Adrenal gland (tissue), 19 donors: ENCODE measurements around the gene BOLA3. TPM values are rescaled to one million over a fixed set of nuclear protein-coding genes. Genes with fewer than 3 reads are reported as not detected.

ENCODE experiments used
- DNase-seq, 7 donors: peaks; one replicate each; pipeline ENCODE4 v3.0.0-alpha.2; 2019 to 2020
- H3K27ac ChIP-seq, 5 donors: fragments of 200-600 bp; sonication (generic) in 4 of 5; 1 replicate in 3 of 5; 2 replicates in 2 of 5; pipeline versions ENCODE4 v1.5.1 to v1.8.0; 2016 to 2020; ENCODE audit warnings: mild to moderate bottlenecking in 1 of 5
- H3K27me3 ChIP-seq: fragments of 200-600 bp; 2 replicates; pipeline ENCODE4 v1.8.0; 2021
- H3K36me3 ChIP-seq, 2 donors: fragments of 200-600 bp; replicated peaks in 1 of 2; 1 replicate in 1 of 2; 2 replicates in 1 of 2; pipeline versions ENCODE4 v1.5.1 to v1.8.0; 2018 to 2022
- H3K4me1 ChIP-seq, 2 donors: fragments of 200-600 bp; replicated peaks in 1 of 2; 1 replicate in 1 of 2; 2 replicates in 1 of 2; pipeline versions ENCODE4 v1.5.1 to v1.8.0; 2018 to 2021
- H3K4me3 ChIP-seq, 4 donors: fragments of 200-600 bp; sonication (generic) in 3 of 4; one replicate each; pipeline ENCODE4 v1.5.1; 2016 to 2018
- H3K9me3 ChIP-seq, 3 donors: fragments of 200-600 bp; sonication (generic) in 1 of 3; replicated peaks in 1 of 3; 1 replicate in 2 of 3; 2 replicates in 1 of 3; pipeline versions ENCODE4 v1.5.1 to v1.8.0; 2016 to 2021
- CTCF ChIP-seq, 6 experiments: fragments of 450-650 bp in 4 of 6; fragments of 200-600 bp in 2 of 6; sonication (generic) in 1 of 6; IDR thresholded peaks; 1 replicate in 5 of 6; 2 replicates in 1 of 6; pipeline versions ENCODE4 v1.5.1 to v1.8.0; 2016 to 2021; ENCODE audit warnings: antibody characterized with exemption in 6 of 6, mild to moderate bottlenecking in 2 of 6, moderate library complexity in 1 of 6
- POLR2A ChIP-seq, 2 donors: fragments of 450-650 bp; IDR thresholded peaks; one replicate each; pipeline ENCODE4 v1.6.1; 2017; ENCODE audit warnings: antibody characterized with exemption in 2 of 2, mild to moderate bottlenecking in 2 of 2, moderate library complexity in 1 of 2
- WGBS, 4 donors: extraction: QIAGEN DNeasy Blood & Tissue Kit in 2 of 4; methylation state at CpG; one replicate each; pipeline versions ENCODE4 v1.1.5 to v1.1.7; 2013 to 2017; 5-methylcytosine and 5-hydroxymethylcytosine counted together
- intact Hi-C, 2 donors: fragments of 100-400 bp; cut with DNase I; formaldehyde crosslinking; loops; one replicate each; pipeline versions ENCODE4 v1.14.1 to v1.15.0; 2022 to 2023
- long read RNA-seq, 10 donors: library from polyadenylated mRNA in 3 of 10; unstranded in 2 of 10; stranded (forward) in 1 of 10; transcript quantifications; one replicate each; pipeline ENCODE4 v2.0.0 and lab custom pipeline, GENCODE V29; 2021 to 2026
- polyA plus RNA-seq, 3 donors: library from polyadenylated mRNA; stranded (reverse); fragments of 200-250 nt in 2 of 3; fragments of 350-450 nt in 1 of 3; fragmentation: Illumina TruSeq in 1 of 3; extraction: RNeasy Lipid Tissue Mini Kit (QIAGEN cat#74804) in 1 of 3; gene quantifications; one replicate each; pipeline ENCODE4 v1.2.3, GENCODE V29; 2013 to 2014
- total RNA-seq, 9 donors: library from RNA; depleted of rRNA in 4 of 9; stranded (reverse); fragments of >200 nt in 4 of 9; fragments of 120-200 nt in 1 of 9; fragmentation: NEBNext Ultra II Directional in 1 of 9; extraction: Animal tissue kit (Norgen Biotek cat#: 25700) in 1 of 9; gene quantifications; one replicate each; pipeline versions ENCODE4 v1.1.0 to v1.2.4, GENCODE V29; 2013 to 2023
- donor health status: healthy with polysubstance abuse.
- donor health status: Bipolar disorder and iron deficiency.
- donor health status: DM: yes; HTN: yes; CAD: no.
- donor health status: DM: no; HTN: no; CAD: no.
- donor health status: DM: no; HTN: no; CAD: no.
- donor health status: DM: yes; HTN: yes; CAD: no.

BOLA3 gene
- total RNA-seq, result 10 to 100 TPM; 17.1 to 73.5 (median 44.3) TPM
- 10 to 100 TPM; 37.8 to 84.5 (median 54.8) TPM for polyA plus RNA-seq
- long read RNA-seq, donor 1, transcript BOLA3-204 (3 exons, 667 nt), result minor isoform, 5 of 122 reads
- long read RNA-seq, donor 1, transcript BOLA3-202 (4 exons, 639 nt), result major isoform, 80 of 122 reads
- long read RNA-seq, donor 1, transcript BOLA3-201 (3 exons, 444 nt), result minor isoform, 23 of 122 reads
- long read RNA-seq, donor 1, partial matches to known transcripts, result 7 of 122 reads
- long read RNA-seq, donor 1, other reads (novel, unspliced or antisense), result 5 of 122 reads
- long read RNA-seq, donor 2, transcript BOLA3-202 (4 exons, 639 nt), result major isoform, 31 of 56 reads
- long read RNA-seq, donor 2, transcript BOLA3-201 (3 exons, 444 nt), result minor isoform, 12 of 56 reads
- long read RNA-seq, donor 2, partial matches to known transcripts, result 9 of 56 reads
- long read RNA-seq, donor 2, other reads (novel, unspliced or antisense), result 0 of 56 reads
- long read RNA-seq, donor 3, transcript BOLA3-202 (4 exons, 639 nt), result major isoform, 42 of 70 reads
- long read RNA-seq, donor 3, transcript BOLA3-201 (3 exons, 444 nt), result minor isoform, 15 of 70 reads
- long read RNA-seq, donor 3, partial matches to known transcripts, result 0 of 70 reads
- long read RNA-seq, donor 3, other reads (novel, unspliced or antisense), result 5 of 70 reads
- long read RNA-seq, donor 4, transcript BOLA3-201 (3 exons, 444 nt), result minor isoform, 11 of 33 reads
- long read RNA-seq, donor 4, transcript BOLA3-202 (4 exons, 639 nt), result major isoform, 22 of 33 reads
- long read RNA-seq, donor 4, partial matches to known transcripts, result 0 of 33 reads
- long read RNA-seq, donor 4, other reads (novel, unspliced or antisense), result 0 of 33 reads
- long read RNA-seq, donor 5, transcript BOLA3-201 (3 exons, 444 nt), result minor isoform, 16 of 44 reads
- long read RNA-seq, donor 5, transcript BOLA3-202 (4 exons, 639 nt), result major isoform, 28 of 44 reads
- long read RNA-seq, donor 5, partial matches to known transcripts, result 0 of 44 reads
- long read RNA-seq, donor 5, other reads (novel, unspliced or antisense), result 0 of 44 reads
- long read RNA-seq, donor 6, transcript BOLA3-202 (4 exons, 639 nt), result major isoform, 19 of 29 reads
- long read RNA-seq, donor 6, transcript BOLA3-201 (3 exons, 444 nt), result minor isoform, 7 of 29 reads
- long read RNA-seq, donor 6, partial matches to known transcripts, result 0 of 29 reads
- long read RNA-seq, donor 6, other reads (novel, unspliced or antisense), result 2 of 29 reads
- long read RNA-seq, donor 7, transcript BOLA3-201 (3 exons, 444 nt), result minor isoform, 21 of 52 reads
- long read RNA-seq, donor 7, transcript BOLA3-202 (4 exons, 639 nt), result major isoform, 29 of 52 reads
- long read RNA-seq, donor 7, partial matches to known transcripts, result 0 of 52 reads
- long read RNA-seq, donor 7, other reads (novel, unspliced or antisense), result 0 of 52 reads
- long read RNA-seq, donor 8, transcript BOLA3-201 (3 exons, 444 nt), result minor isoform, 15 of 63 reads
- long read RNA-seq, donor 8, transcript BOLA3-202 (4 exons, 639 nt), result major isoform, 45 of 63 reads
- long read RNA-seq, donor 8, partial matches to known transcripts, result 0 of 63 reads
- long read RNA-seq, donor 8, other reads (novel, unspliced or antisense), result 0 of 63 reads
- long read RNA-seq, donor 9, transcript BOLA3-201 (3 exons, 444 nt), result minor isoform, 16 of 54 reads
- long read RNA-seq, donor 9, transcript BOLA3-202 (4 exons, 639 nt), result major isoform, 23 of 54 reads
- long read RNA-seq, donor 9, partial matches to known transcripts, result 8 of 54 reads
- long read RNA-seq, donor 9, other reads (novel, unspliced or antisense), result 0 of 54 reads
- long read RNA-seq, donor 10, transcript BOLA3-202 (4 exons, 639 nt), result major isoform, 20 of 32 reads
- long read RNA-seq, donor 10, transcript BOLA3-201 (3 exons, 444 nt), result minor isoform, 9 of 32 reads
- long read RNA-seq, donor 10, partial matches to known transcripts, result 0 of 32 reads
- long read RNA-seq, donor 10, other reads (novel, unspliced or antisense), result 0 of 32 reads

GRCh38 chr2:74147727-74148456, at the start of gene BOLA3:
TSS of gene BOLA3 (minus strand) at chr2:74147912. CDS start at chr2:74147874, 38 bp downstream.
- intact Hi-C loops, result loop anchor here in 1 of 2 donors (10.0 kb wide), 1 partner anchor 323 kb away; the partner anchor contains the start of gene STAMBP
- peak in 3 of 6 experiments; percentile 62 to 64 (median 64) for TF ChIP-seq CTCF (IDR thresholded peaks at IDR 0.05)
- peak in 1 of 2 donors; percentile 46 for TF ChIP-seq POLR2A (IDR thresholded peaks at IDR 0.05)
- WGBS, 4 donors, result 1 to 6% (median 2%) methylated on average over 14 to 67 of the region's 67 CpGs

GRCh38 chr2:74197049-74197448, 49.3 kb upstream of the BOLA3 start:
- Histone ChIP-seq H3K27me3 (no peaks in the 10 kb centered on the region), H3K4me1 (peaks cover 14 to 35% of the 10 kb centered on the region in 2 donors), H3K27ac (no peak overlapping the region), H3K36me3 (no peaks in the 10 kb centered on the region), H3K4me3 (no peak overlapping the region), H3K9me3 (no peaks in the 10 kb centered on the region)
- WGBS, 4 donors, result 33 to 44% (median 40%) methylated on average over 4 of the region's 4 CpGs
- intact Hi-C loops, result no loop called here
- no peak for DNase-seq
- TF ChIP-seq POLR2A (IDR thresholded peaks at IDR 0.05) (no peak), CTCF (IDR thresholded peaks at IDR 0.05) (no peak)

More at GRCh38 chr2:74147727-74148456, at the start of gene BOLA3:
- peak; percentile 86 to 93 (median 88) for DNase-seq
- Histone ChIP-seq H3K4me1 (peaks cover 3 to 19% of the 10 kb centered on the region in 2 donors), H3K36me3 (peaks cover 0 to 4% of the 10 kb centered on the region in 2 donors), H3K27ac (peak within 1 kb of the TSS in 4 of 5 donors; percentile 27 to 77 (median 57)), H3K9me3 (no peaks in the 10 kb centered on the region), H3K4me3 (peak within 1 kb of the TSS; percentile 32 to 80 (median 46)), H3K27me3 (no peaks in the 10 kb centered on the region)

GRCh38 chr2:74194799-74195198, 47.1 kb upstream of the BOLA3 start:
- intact Hi-C loops, result no loop called here
- TF ChIP-seq CTCF (IDR thresholded peaks at IDR 0.05), result no peak
- TF ChIP-seq POLR2A (IDR thresholded peaks at IDR 0.05), result no peak
- Histone ChIP-seq H3K36me3 (no peaks in the 10 kb centered on the region), H3K4me3 (no peak overlapping the region), H3K27ac (no peak overlapping the region), H3K9me3 (no peaks in the 10 kb centered on the region), H3K27me3 (no peaks in the 10 kb centered on the region), H3K4me1 (peaks cover 10 to 24% of the 10 kb centered on the region in 2 donors)
- 89 to 95% (median 90%) methylated on average over 1 of the region's 1 CpG for WGBS, 4 donors
- no peak for DNase-seq
